GM18868 (cell line): ENCODE results near the gene TBCB.
"Not testable (repeated sequence)": the region's sequence is repeated elsewhere in the genome, so short reads cannot be mapped to it uniquely, and the experiment has no call there.

Experiments used
- ATAC-seq: cut with Tn5 transposase; IDR thresholded peaks from one replicate; pipeline ENCODE4 v1.9.1; 2021; ENCODE audit warnings: mild to moderate bottlenecking, moderate library complexity; ENCODE audit not compliant: unreplicated experiment

The TBCB gene

GRCh38 chr19:36131221-36131620 is 16.0 kb downstream of the TBCB start:
- not testable (repeated sequence) for ATAC-seq

- ATAC-seq: not testable (repeated sequence)
These were observed 19.6 kb downstream of the TBCB start for GRCh38 chr19:36134867-36135266.

GRCh38 chr19:36136964-36137686 is 21.9 kb downstream of the TBCB start:
- ATAC-seq: no peak

GRCh38 chr19:36139120-36139472 is 23.8 kb downstream of the TBCB start:
- ATAC-seq: no peak

- peak; percentile 82 for ATAC-seq
These were observed 24.4 kb downstream of the TBCB start, which contains the start of gene CAPNS1 for GRCh38 chr19:36139473-36140303. CAPNS1 (plus strand) TSS chr19:36140066; CDS start chr19:36141012, 946 bp downstream.

GRCh38 chr19:36140304-36141038 is 25.2 kb downstream of the TBCB start:
- ATAC-seq: peak; percentile 4

GRCh38 chr19:36141039-36141927 is 26.0 kb downstream of the TBCB start:
- peak; percentile 62 for ATAC-seq

GRCh38 chr19:36142046-36142445 is 26.8 kb downstream of the TBCB start:
- ATAC-seq: no peak

- ATAC-seq: no peak
These were observed 27.2 kb downstream of the TBCB start for GRCh38 chr19:36142496-36142895.

- no peak for ATAC-seq
These were observed 29.4 kb downstream of the TBCB start for GRCh38 chr19:36144624-36145023.

GRCh38 chr19:36149673-36150406 is 34.6 kb downstream of the TBCB start:
- ATAC-seq: no peak

GRCh38 chr19:36150586-36150985 is 35.3 kb downstream of the TBCB start:
- no peak for ATAC-seq

- no peak for ATAC-seq
These were observed 36.1 kb downstream of the TBCB start for GRCh38 chr19:36151144-36152018.

- no peak for ATAC-seq
These were observed 36.7 kb downstream of the TBCB start for GRCh38 chr19:36152019-36152351.

- no peak for ATAC-seq
These were observed 37.3 kb downstream of the TBCB start, which contains the start of gene COX7A1 for GRCh38 chr19:36152352-36153091. COX7A1 (minus strand) TSS chr19:36152447; CDS start chr19:36152407, 40 bp downstream.

GRCh38 chr19:36153126-36153525 is 37.9 kb downstream of the TBCB start:
- no peak for ATAC-seq

- ATAC-seq: no peak
These were observed 45.7 kb downstream of the TBCB start for GRCh38 chr19:36160821-36161596.
